GM21786 (cell line): ENCODE measurements around the gene ADAMTS2.

ENCODE experiments used
- ATAC-seq: cut with Tn5 transposase; IDR thresholded peaks from one replicate; pipeline ENCODE4 v1.9.1; 2021; ENCODE audit not compliant: unreplicated experiment

ADAMTS2 gene

DNA sequence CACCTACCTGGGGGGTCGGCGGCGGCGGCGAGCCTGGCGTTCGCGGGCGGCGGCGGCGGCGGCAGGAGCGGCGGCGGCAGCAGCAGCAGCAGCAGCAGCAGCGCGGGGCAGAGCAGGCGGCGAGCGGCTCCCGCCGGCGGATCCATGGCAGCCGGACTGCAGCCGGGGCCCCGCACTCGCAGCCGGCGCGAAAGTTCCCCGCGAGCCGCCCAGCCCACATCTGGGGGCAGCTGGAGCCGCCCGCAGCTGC lies 153 bp downstream of the ADAMTS2 start:
- no peak for ATAC-seq

DNA sequence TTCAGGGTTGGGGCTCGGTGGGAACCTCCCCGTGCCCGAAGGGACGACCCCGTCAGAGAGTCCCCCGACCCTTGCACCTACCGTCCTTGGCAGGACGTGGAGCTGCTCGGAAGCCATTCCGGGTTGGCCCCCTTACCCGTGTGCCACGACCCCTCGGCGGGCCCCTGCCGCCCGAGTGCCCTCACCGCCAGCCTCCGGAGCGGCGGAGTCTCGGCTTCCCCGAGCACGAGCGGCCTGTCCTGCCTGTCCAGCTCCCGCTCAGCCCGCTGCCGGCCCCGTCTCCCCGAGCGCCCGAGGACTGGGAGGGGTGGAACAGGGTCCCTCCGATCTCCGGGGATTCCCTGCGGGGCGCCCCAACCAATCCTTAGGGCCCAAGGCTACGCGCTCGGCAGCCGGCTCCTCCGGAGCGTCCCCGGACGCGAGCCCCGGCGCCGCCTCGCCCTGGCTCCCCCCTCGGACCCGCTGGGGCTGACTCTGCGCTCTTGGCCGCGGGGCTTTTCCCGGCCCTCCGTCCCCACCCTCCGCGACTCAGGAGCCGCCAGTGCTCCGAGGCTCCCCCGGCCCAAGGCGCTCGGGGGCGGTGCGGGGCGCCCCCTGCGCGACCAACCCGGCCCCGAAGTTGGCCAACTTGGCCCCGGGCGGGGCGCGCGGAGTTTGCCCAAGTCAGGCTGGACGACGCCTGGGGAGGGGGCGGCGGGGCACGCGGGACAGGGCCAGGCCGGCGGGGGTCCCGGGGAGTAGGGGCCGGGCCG lies 654 bp downstream of the ADAMTS2 start:
- no peak for ATAC-seq

GRCh38 chr5:179343719-179344430 lies 1.4 kb downstream of the ADAMTS2 start:
- no peak for ATAC-seq

- ATAC-seq = no peak
Observed at GRCh38 chr5:179343021-179343718, 2.1 kb downstream of the ADAMTS2 start.

DNA sequence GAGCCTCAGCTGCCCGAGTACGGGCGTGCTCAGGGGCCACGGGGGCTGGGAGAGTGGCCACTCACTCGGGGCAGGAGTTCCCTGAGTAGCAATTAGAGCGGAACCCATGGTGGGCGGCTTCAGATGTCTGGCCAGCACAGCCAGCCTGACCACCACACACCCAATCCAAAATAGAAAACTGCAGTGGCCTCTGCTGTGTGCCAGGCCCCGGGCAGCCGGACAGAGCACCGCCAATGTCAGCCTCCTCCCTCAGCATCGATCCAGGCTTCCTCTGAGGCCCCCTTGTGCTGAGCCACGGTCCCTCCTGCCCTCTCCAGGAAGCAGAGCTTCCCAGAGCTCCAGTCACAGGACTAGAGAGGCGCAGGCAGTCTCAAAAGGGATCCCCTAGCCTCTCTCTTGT lies 2.7 kb downstream of the ADAMTS2 start:
- ATAC-seq = no peak

DNA sequence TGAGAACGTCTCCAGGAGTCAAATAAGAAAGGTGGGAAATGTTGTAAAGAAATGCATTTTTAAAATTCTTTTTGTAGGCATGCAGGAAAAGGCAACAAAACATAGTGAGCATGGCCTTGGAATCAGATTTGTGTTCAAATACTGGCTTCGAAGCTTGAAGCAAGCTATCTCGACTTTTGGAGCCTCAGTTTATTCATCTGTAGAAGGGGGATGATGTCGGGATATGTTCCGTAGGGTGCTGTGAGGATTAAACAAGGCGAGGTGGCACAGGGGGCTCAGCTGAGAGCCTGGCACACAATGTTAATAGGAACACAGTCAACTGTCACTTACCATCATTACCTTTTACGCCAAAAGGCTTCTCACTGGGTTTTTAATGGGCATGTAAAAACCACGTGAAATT lies 4.8 kb downstream of the ADAMTS2 start:
- no peak for ATAC-seq

- ATAC-seq = no peak
Observed at GRCh38 chr5:179339996-179340395, 5.3 kb downstream of the ADAMTS2 start.

DNA sequence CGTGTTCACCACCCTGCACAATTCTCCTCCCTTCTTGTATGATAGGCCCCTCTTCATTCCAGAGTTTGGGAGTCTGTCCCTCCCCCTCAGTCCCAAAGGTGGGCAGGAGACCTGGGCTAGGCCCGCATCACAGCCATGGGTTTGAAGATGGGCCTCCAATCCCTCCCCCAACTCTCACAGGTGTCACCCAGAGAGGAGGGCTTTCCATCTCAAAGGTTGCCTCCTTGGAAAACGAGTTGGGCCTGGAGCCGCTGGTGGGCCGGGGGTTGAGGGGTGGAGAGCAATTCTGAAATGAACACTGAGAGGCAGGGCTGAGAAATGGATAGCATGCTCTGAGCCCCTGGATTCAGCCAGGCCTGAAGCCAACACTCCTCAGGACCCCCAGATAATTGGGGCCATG lies 6.2 kb downstream of the ADAMTS2 start:
- no peak for ATAC-seq

DNA sequence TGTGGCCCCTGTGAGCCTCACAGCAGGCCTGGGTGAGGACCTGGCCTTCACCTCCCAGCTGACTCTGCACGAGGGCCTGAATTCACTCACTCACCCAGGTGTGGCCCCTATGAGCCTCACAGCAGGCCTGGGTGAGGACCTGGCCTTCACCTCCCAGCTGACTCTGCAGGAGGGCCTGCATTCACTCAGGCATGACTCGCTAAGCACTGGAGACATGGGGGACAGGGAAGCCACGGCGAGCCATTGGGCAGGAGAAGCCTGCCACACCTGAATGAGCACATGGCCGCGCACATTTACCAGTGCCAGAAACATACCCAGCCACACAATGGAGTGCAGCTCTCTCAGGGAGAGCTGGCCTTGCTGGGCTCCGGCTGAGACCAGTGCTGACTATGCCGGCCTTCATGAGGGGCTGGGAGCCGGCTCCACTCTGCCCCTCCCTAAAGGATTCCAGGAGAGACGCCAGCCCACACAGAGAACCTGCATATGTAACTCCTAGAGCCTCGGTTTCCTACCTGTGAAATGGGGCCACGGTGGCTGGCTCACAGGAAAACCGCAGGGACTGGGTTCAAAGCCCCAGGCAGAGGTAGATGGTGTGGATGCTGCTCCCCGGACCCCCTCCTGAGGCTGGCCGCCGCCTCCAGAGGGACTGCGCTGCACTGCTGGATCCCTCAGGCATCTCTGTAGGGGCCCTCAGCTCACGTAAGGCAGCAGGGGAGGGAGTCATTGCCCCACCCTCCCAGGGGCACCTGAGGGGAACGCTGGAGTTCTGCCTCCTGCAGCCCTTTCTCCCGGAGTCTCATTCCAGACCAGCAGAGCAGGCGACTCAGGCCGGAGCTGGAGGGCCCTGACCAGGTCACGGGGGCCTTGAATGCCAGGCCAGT lies 7.2 kb downstream of the ADAMTS2 start:
- ATAC-seq = no peak

DNA sequence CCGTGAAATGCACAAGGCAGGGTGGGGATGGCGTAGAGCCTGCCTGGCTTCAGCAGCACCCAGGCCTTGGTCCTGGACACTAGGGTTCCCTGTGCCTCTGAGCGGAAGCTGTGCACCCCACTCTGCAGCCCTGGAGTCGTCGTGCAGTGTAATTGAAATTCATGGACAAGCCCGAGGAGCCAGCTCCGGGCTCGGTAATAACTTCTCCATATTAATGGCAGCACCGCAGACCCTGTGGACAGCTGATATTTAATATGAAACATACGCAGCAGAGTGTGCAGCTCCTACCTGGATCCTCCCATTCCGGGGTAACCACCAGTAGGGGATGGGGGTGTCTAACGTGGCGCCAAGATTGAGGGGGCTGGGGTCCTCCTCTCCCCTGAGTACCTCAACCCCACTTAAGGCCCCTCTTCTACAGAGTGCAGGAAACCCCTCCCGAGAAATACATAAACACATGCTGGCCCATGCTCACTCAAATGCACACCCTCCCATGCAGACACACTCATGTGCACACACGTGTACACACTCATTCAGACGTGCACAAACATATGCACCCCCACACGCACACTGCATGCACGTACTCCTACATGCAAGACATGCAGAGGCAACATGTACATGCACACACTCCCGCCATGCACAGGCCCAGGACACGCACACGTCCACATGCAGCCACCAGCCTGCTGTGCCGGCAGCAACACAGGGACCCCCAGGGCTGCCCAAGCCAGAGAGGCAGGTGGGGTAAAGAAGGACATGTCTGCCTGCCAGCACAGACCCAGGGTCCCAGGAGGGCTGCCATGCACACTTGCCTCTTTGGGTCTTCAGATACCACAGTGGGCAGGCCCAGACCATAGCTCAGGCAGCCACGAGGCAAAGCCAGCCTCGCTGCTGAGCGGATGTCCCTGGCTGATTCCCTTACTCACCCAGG lies 8.1 kb downstream of the ADAMTS2 start:
- ATAC-seq = no peak

GRCh38 chr5:179336126-179336870 lies 9.0 kb downstream of the ADAMTS2 start:
- ATAC-seq = no peak

DNA sequence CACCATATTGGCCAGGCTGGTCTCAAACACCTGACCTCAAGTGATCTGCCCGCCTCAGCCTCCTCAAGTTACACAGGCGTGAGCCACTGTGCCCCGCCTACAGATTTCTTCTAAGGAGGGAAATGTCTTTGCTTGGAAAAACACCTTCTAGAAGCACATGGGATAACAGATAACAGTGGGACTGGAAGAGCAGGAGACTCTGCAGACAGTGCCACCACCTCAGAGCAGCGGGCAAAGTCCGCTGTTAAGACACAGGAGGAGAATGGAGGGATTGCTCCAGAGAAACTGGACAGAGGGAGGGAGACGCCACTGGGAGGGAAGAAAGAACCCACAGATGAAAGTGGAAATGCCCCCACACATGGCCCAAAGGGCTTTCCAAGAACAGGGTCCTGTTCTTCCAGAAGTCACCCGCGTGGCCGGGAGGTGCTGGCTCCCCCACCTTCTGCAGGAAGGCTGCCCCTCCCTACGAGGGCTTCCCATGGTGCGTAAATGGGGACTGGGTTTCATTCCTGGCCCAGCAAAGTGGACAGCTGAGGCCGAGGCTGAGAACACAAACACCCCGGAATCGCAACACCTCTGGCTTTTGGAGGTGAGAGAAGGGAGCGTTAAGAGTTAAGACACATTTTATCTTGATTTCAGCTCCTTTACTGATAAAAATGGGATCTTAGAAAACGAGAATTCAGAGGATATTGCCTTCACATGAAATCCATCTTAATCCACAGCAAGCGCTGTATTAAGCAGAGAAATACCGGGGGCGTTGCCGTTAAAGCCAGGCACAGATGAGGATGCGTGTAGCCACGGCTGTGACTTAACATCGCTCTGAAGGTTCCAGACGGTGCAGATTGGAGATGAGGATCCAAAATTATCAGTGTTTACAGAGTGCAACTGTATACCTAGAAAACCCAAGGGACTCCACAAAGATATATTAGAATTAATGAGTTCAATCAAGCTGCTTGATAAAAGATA lies 11.2 kb downstream of the ADAMTS2 start:
- no peak for ATAC-seq

GRCh38 chr5:179332741-179333290 lies 12.4 kb downstream of the ADAMTS2 start:
- no peak for ATAC-seq

- ATAC-seq = no peak
Observed at GRCh38 chr5:179331591-179332375, 13.5 kb downstream of the ADAMTS2 start.

GRCh38 chr5:179330186-179330900 lies 14.9 kb downstream of the ADAMTS2 start:
- no peak for ATAC-seq

DNA sequence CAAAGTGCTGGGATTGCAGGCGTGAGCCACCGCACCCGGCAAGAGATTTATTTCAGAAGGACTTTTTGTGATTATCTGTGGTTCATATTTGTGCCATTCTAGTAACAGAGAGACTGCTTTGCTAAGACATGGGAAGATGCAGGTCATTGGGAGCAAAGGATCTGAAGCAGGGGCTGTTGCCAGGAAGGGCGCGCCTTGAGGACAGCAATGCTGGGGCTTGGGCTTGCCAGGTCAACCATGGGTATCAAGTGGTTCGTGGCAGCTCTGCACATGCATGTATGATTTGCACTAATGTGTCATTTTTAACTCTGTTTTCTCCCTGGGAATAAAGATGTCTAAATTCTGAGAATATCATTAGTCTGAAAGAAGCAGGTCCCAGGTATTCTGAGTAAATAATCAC lies 17.0 kb downstream of the ADAMTS2 start:
- ATAC-seq = no peak
